Gastroesophageal sphincter (tissue), 4 donors: Measurements from ENCODE around the gene TTLL7. TPM values are rescaled to one million over a fixed set of nuclear protein-coding genes. Genes with fewer than 3 reads are reported as not detected.
"Not testable (repeated sequence)": the region's sequence is repeated elsewhere in the genome, so short reads cannot be mapped to it uniquely, and the experiment has no call there.

Source experiments
- ATAC-seq: fragments of 150-250 bp; one replicate; pipeline ENCODE4 v1.9.1; 2016; ENCODE audit warnings: mild to moderate bottlenecking, moderate library complexity
- H3K27ac ChIP-seq, 4 donors: fragments of 200-600 bp; sonication (generic) in 3 of 4; 1 replicate in 3 of 4; 2 replicates in 1 of 4; pipeline ENCODE4 v1.5.1; 2016 to 2019
- H3K27me3 ChIP-seq: fragments of 200-600 bp; sonication (generic); one replicate; pipeline ENCODE4 v1.5.1; 2019
- H3K36me3 ChIP-seq, 2 donors: fragments of 200-600 bp; sonication (generic); one replicate each; pipeline ENCODE4 v1.5.1; 2019; ENCODE audit warnings: control low read depth in 1 of 2
- H3K4me1 ChIP-seq, 3 donors: fragments of 200-600 bp; sonication (generic); 1 replicate in 2 of 3; 2 replicates in 1 of 3; pipeline ENCODE4 v1.5.1; 2016 to 2019; ENCODE audit warnings: control low read depth in 2 of 3
- H3K4me3 ChIP-seq, 2 donors: fragments of 200-600 bp; sonication (generic); one replicate each; pipeline ENCODE4 v1.5.1; 2019; ENCODE audit warnings: mild to moderate bottlenecking in 1 of 2, moderate library complexity in 1 of 2
- H3K9me3 ChIP-seq, 3 donors: fragments of 200-600 bp; sonication (generic); one replicate each; pipeline ENCODE4 v1.5.1; 2017 to 2019; ENCODE audit warnings: control low read depth in 2 of 3
- CTCF ChIP-seq, 4 experiments: fragments of 200-600 bp in 2 of 4; fragments of 450-650 bp in 2 of 4; sonication (generic) in 1 of 4; IDR thresholded peaks; one replicate each; pipeline ENCODE4 v1.5.1; 2017 to 2019; ENCODE audit warnings: antibody characterized with exemption in 4 of 4, mild to moderate bottlenecking in 2 of 4, moderate library complexity in 2 of 4
- EP300 ChIP-seq: sonication (generic); formaldehyde crosslinking; IDR thresholded peaks from one replicate; pipeline ENCODE4 v1.6.1; 2017; ENCODE audit warnings: antibody characterized with exemption, mild to moderate bottlenecking
- POLR2A ChIP-seq, 2 donors: fragments of 450-650 bp; IDR thresholded peaks; one replicate each; pipeline ENCODE4 v1.6.1; 2017; ENCODE audit warnings: antibody characterized with exemption in 2 of 2, mild to moderate bottlenecking in 2 of 2, moderate library complexity in 1 of 2
- POLR2AphosphoS5 ChIP-seq: sonication (generic); formaldehyde crosslinking; IDR thresholded peaks from one replicate; pipeline ENCODE4 v1.6.1; 2017; ENCODE audit warnings: antibody characterized with exemption
- WGBS, 2 donors: methylation state at CpG; one replicate each; pipeline ENCODE4 v1.1.5; 2018; ENCODE audit warnings: low coverage in 1 of 2; 5-methylcytosine and 5-hydroxymethylcytosine counted together
- total RNA-seq, 4 donors: library from RNA; depleted of rRNA; stranded (reverse); fragments of >200 nt; gene quantifications; one replicate each; pipeline ENCODE4 v1.1.0, GENCODE V29; 2016

Gene TTLL7
- total RNA-seq, 4 donors from 2014 or later = 41.7 to 125 (median 57.0) TPM

- TF ChIP-seq POLR2AphosphoS5 (no peak), POLR2A (IDR thresholded peaks at IDR 0.05) (no peak), EP300 (no peak), CTCF (IDR thresholded peaks at IDR 0.05) (no peak)
- Histone ChIP-seq H3K4me1 (peaks cover 3 to 53% (median 15%) of the 10 kb centered on the region in 3 donors), H3K4me3 (no peak overlapping the region)
These were observed 2.7 kb downstream of the TTLL7 start for GRCh38 chr1:83996191-83996590.

GRCh38 chr1:83995649-83996048 lies 3.3 kb downstream of the TTLL7 start:
- 94 to 100% methylated on average over 1 of the region's 1 CpG for WGBS, 2 donors

More at GRCh38 chr1:83996191-83996590, 2.7 kb downstream of the TTLL7 start:
- 41 to 51% methylated on average over 2 of the region's 2 CpGs for WGBS, 2 donors
- no peaks in the 10 kb centered on the region for H3K27me3 ChIP-seq
- H3K36me3 ChIP-seq = no peaks in the 10 kb centered on the region
- no peaks in the 10 kb centered on the region for H3K9me3 ChIP-seq
- peak overlapping the region; percentile 11 to 94 (median 93) for H3K27ac ChIP-seq
- no peak for ATAC-seq

GRCh38 chr1:83994111-83994510 lies 4.8 kb downstream of the TTLL7 start:
- WGBS, 2 donors = 83% methylated on average over 1 of the region's 1 CpG; no CpG with 5 or more reads in 1 of the 2 donors
- TF ChIP-seq EP300 = no peak
- no peak overlapping the region for H3K27ac ChIP-seq
- H3K36me3 ChIP-seq = no peaks in the 10 kb centered on the region
- no peak overlapping the region for H3K4me3 ChIP-seq
- no peak for ATAC-seq
- peaks cover 3 to 41% (median 12%) of the 10 kb centered on the region in 3 donors for H3K4me1 ChIP-seq
- no peaks in the 10 kb centered on the region for H3K27me3 ChIP-seq
- H3K9me3 ChIP-seq = no peaks in the 10 kb centered on the region

More at GRCh38 chr1:83995649-83996048, 3.3 kb downstream of the TTLL7 start:
- no peaks in the 10 kb centered on the region for H3K36me3 ChIP-seq
- ATAC-seq = no peak
- TF ChIP-seq CTCF (IDR thresholded peaks at IDR 0.05) = no peak
- TF ChIP-seq EP300 = no peak
- TF ChIP-seq POLR2A (IDR thresholded peaks at IDR 0.05) = no peak
- TF ChIP-seq POLR2AphosphoS5 = no peak
- H3K9me3 ChIP-seq = no peaks in the 10 kb centered on the region
- H3K4me3 ChIP-seq = no peak overlapping the region
- H3K4me1 ChIP-seq = peaks cover 3 to 53% (median 15%) of the 10 kb centered on the region in 3 donors
- no peaks in the 10 kb centered on the region for H3K27me3 ChIP-seq
- H3K27ac ChIP-seq = no peak overlapping the region

GRCh38 chr1:83990734-83991133 lies 8.2 kb downstream of the TTLL7 start:
- Histone ChIP-seq H3K27ac (no peak overlapping the region), H3K9me3 (peaks cover 0 to 4% (median 0%) of the 10 kb centered on the region in 3 donors), H3K4me1 (peaks cover 0 to 23% (median 0%) of the 10 kb centered on the region in 3 donors), H3K27me3 (no peaks in the 10 kb centered on the region), H3K36me3 (no peaks in the 10 kb centered on the region), H3K4me3 (no peak overlapping the region)
- WGBS, 2 donors = 90 to 94% methylated on average over 2 of the region's 2 CpGs
- TF ChIP-seq POLR2AphosphoS5 (no peak), CTCF (IDR thresholded peaks at IDR 0.05) (no peak), POLR2A (IDR thresholded peaks at IDR 0.05) (no peak), EP300 (no peak)
- no peak for ATAC-seq

GRCh38 chr1:83985048-83985447 lies 13.9 kb downstream of the TTLL7 start:
- TF ChIP-seq POLR2A (IDR thresholded peaks at IDR 0.05) (no peak), POLR2AphosphoS5 (no peak), EP300 (no peak), CTCF (IDR thresholded peaks at IDR 0.05) (no peak)
- Histone ChIP-seq H3K9me3 (peaks cover 0 to 27% (median 0%) of the 10 kb centered on the region in 3 donors), H3K27me3 (no peaks in the 10 kb centered on the region), H3K4me3 (no peak overlapping the region), H3K4me1 (no peaks in the 10 kb centered on the region), H3K27ac (no peak overlapping the region), H3K36me3 (no peaks in the 10 kb centered on the region)
- 97 to 100% methylated on average over 1 to 3 of the region's 3 CpGs for WGBS, 2 donors
- no peak for ATAC-seq

- not testable (repeated sequence) for H3K36me3 ChIP-seq, H3K27me3 ChIP-seq, H3K27ac ChIP-seq, ATAC-seq, H3K4me3 ChIP-seq, H3K4me1 ChIP-seq
- peaks cover 0 to 27% (median 0%) of the 10 kb centered on the region in 3 donors for H3K9me3 ChIP-seq
- 100% methylated on average over 1 of the region's 1 CpG for WGBS, 2 donors
These were observed 15.0 kb downstream of the TTLL7 start for GRCh38 chr1:83983918-83984317.
